ENCODE results near the gene TRIM72.
A peak's percentile ranks its signal among the peaks of the same experiment; 100 is the strongest.
"Not testable (repeated sequence)": the region's sequence is repeated elsewhere in the genome, so short reads cannot be mapped to it uniquely, and the experiment has no call there.

TRIM72 gene

DNA sequence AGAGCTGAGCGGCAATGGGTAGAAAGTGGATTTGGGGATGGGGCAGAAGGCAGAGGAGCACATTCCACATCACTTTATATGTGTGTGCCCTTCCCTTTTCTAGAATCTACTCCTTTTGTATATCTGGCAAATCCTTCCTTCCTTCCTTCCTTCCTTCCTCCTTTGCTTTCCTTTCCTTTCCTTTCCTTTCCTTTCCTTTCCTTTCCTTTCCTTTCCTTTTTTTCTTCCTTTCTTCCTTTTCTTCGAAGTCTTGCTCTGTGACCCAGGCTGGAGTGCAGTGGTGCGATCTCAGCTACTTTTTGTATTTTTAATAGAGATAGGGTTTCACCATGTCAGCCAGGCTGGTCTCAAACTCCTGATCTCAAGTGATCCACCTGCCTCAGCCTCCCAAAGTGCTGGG is 56.1 kb downstream of the TRIM72 start:
- not testable (repeated sequence) for H3K9me3 Mint-ChIP-seq, H3K27me3 Mint-ChIP-seq
- peaks cover 45% of the 10 kb centered on the region for H3K4me1 Mint-ChIP-seq

DNA sequence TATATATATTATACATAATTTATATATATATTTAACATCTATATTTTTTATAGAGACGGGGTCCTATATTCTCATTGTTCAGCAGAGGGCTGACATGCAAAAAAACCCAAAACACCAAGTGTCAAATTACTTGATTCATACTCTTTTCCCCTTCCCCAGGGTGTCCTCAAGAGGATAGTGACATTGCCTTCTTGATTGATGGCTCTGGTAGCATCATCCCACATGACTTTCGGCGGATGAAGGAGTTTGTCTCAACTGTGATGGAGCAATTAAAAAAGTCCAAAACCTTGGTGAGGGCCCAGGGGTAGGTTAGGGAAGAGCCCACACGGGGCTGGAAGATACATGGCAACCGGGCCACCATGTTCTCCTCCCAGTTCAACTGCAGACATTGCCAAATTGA is 56.9 kb downstream of the TRIM72 start:
- Mint-ChIP-seq H3K27ac (no peak overlapping the region), H3K36me3 (ENCODE audit: low read depth) (no peaks in the 10 kb centered on the region), H3K4me3 (no peak overlapping the region), H3K9me3 (no peaks in the 10 kb centered on the region), H3K4me1 (peaks cover 37% of the 10 kb centered on the region), H3K27me3 (no peaks in the 10 kb centered on the region)
- no peak for ATAC-seq
- no peak for DNase-seq

More for the DNA sequence above, 56.1 kb downstream of the TRIM72 start:
- not testable (repeated sequence) for H3K36me3 Mint-ChIP-seq (ENCODE audit: low read depth); H3K27ac Mint-ChIP-seq; DNase-seq; H3K4me3 Mint-ChIP-seq; ATAC-seq

DNA sequence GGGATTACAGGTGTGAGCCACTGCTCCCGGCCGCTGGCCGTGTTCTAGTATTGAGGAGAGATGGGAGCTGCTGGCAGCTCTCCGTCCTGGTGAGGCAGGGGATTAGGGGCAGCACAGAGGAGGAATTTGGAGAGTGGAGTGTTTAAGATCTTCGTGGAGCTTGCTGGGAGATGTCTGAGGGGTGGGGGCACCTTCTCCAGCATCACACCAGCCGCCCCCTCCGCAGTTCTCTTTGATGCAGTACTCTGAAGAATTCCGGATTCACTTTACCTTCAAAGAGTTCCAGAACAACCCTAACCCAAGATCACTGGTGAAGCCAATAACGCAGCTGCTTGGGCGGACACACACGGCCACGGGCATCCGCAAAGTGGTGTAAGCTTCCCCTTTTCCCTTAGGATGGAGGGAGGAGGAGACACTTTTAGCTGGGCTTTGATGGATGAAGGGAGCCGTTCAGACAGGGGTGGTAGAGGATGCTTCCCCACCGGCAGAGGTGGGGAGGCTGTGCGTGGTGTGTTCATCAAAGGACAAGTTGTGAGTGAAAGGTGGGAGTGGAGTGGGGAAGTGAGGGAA is 57.8 kb downstream of the TRIM72 start:
- peak overlapping the region; percentile 30 for H3K27ac Mint-ChIP-seq
- peaks cover 28% of the 10 kb centered on the region for H3K4me1 Mint-ChIP-seq
- H3K4me3 Mint-ChIP-seq = no peak overlapping the region
- ATAC-seq (no peak), DNase-seq (no peak)
- H3K27me3 Mint-ChIP-seq = no peaks in the 10 kb centered on the region
- no peaks in the 10 kb centered on the region for H3K36me3 Mint-ChIP-seq (ENCODE audit: low read depth)
- H3K9me3 Mint-ChIP-seq = no peaks in the 10 kb centered on the region

DNA sequence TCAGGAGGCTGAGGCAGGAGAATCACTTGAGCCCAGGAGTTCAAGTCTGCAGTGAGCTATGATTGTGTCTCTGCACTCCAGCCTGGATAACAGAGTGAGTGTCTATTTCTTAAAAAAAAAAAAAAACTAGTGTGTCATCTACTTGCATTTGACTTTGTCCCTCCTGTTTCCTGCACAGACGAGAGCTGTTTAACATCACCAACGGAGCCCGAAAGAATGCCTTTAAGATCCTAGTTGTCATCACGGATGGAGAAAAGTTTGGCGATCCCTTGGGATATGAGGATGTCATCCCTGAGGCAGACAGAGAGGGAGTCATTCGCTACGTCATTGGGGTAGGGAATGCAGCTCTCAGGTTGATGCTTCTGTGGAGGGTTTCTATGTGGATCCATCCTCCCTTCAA is 59.3 kb downstream of the TRIM72 start:
- ATAC-seq (no peak), DNase-seq (no peak)
- Mint-ChIP-seq H3K4me1 (peaks cover 13% of the 10 kb centered on the region), H3K9me3 (no peaks in the 10 kb centered on the region), H3K27ac (no peak overlapping the region), H3K4me3 (no peak overlapping the region), H3K36me3 (ENCODE audit: low read depth) (no peaks in the 10 kb centered on the region), H3K27me3 (no peaks in the 10 kb centered on the region)

DNA sequence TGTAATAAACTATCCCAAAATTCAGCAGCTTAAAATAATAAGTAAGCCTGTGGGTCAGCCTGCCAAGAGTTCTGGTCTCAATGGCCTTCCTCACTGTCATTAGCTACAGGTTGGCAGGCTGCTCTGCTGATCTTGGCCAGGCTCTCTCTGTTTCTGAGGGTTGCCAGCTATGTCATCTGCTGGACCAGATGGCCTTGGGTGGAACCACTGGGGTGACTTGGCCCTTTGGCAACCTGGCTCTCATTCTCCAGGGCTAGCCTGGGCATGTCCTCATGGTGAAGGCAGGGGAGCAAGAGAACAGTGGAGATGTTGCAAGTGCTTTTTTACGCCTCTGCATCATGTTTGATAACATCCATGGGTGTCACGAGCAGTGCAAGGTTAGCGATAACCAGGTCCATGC is 59.8 kb downstream of the TRIM72 start:
- H3K9me3 Mint-ChIP-seq = no peaks in the 10 kb centered on the region
- no peaks in the 10 kb centered on the region for H3K36me3 Mint-ChIP-seq (ENCODE audit: low read depth)
- ATAC-seq = no peak
- DNase-seq = no peak
- H3K4me3 Mint-ChIP-seq = no peak overlapping the region
- no peaks in the 10 kb centered on the region for H3K27me3 Mint-ChIP-seq
- H3K4me1 Mint-ChIP-seq = peaks cover 11% of the 10 kb centered on the region
- H3K27ac Mint-ChIP-seq = no peak overlapping the region

DNA sequence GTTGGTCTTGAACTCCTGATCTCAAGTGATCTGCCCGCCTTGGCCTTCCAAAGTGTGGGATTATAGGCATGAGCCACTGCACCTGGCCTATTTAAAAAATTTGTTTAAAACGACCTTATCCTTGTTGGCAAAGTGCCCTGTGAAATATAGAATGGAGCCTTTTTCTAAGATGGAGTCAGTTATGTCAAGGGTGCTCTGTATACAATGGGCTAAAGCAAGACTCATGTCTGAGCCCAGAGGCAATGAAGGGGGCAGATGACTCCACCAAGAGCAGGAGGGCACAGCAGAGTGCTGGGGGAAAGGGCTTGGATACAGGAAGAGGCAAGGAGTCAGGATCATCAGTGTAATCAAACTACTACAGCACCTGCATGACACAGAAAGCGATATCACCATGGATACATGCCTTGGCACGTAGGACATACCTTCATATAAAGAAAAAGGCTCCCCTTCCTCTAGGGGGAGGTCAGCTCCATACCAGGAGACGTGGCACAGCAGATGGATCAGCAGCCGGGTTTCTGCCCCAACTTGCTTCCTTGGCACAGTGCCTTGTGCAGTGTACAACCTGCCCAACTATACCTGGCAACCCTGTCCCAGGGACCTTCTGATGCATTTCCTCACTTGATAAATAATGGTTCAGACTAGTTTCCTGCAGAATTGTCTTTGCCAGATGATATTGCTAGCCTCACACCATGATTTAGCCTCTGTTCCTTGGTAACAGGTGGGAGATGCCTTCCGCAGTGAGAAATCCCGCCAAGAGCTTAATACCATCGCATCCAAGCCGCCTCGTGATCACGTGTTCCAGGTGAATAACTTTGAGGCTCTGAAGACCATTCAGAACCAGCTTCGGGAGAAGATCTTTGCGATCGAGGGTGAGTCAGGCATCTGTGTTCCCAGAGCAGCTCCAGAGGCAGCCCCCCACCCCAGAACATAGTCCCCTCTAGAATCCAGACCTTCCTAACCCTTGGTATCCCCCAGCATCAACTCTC is 61.2 kb downstream of the TRIM72 start:
- DNase-seq (no peak), ATAC-seq (no peak)
- H3K27ac Mint-ChIP-seq = no peak overlapping the region
- H3K36me3 Mint-ChIP-seq (ENCODE audit: low read depth) = no peaks in the 10 kb centered on the region
- H3K4me3 Mint-ChIP-seq = no peak overlapping the region
- H3K4me1 Mint-ChIP-seq = no peaks in the 10 kb centered on the region
- H3K9me3 Mint-ChIP-seq = no peaks in the 10 kb centered on the region
- no peaks in the 10 kb centered on the region for H3K27me3 Mint-ChIP-seq

DNA sequence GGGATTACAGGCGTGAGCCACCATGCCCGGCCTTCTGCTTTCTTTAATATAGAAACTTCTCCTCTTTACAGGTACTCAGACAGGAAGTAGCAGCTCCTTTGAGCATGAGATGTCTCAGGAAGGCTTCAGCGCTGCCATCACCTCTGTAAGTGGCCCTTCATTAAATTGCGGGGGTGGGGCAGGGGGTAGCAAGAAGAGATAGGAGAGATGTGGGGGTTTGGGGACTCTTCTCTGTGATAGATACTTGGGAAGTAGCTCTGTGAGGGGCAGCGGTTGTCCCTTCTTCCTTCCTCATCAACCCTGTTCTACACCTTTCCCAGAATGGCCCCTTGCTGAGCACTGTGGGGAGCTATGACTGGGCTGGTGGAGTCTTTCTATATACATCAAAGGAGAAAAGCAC is 62.7 kb downstream of the TRIM72 start:
- no peak for ATAC-seq
- Mint-ChIP-seq H3K36me3 (ENCODE audit: low read depth) (peaks cover 1% of the 10 kb centered on the region), H3K27me3 (no peaks in the 10 kb centered on the region), H3K27ac (no peak overlapping the region), H3K4me3 (no peak overlapping the region), H3K9me3 (no peaks in the 10 kb centered on the region), H3K4me1 (no peaks in the 10 kb centered on the region)
- DNase-seq = no peak

DNA sequence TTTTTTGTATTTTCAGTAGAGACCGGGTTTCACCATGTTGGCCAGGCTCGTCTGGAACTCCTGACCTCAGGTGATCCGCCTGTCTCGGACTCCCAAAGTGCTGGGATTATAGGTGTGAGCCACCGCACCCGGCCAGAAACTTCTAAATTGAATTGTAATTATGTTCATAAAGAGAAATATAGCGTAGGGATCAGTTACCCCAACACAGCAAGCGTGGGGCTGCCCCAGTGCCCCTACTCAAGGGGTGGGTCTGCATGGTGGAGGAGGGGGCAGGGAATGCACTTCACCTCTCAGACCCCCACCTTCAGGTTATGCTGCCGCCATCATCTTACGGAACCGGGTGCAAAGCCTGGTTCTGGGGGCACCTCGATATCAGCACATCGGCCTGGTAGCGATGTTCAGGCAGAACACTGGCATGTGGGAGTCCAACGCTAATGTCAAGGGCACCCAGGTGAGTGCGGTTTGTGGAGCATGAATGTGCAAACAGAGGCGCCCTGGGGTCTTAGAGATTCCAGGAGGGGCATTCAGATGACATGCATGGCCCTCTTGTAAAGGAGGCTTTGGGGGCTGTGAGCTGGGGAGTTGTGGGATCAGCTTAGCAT is 63.8 kb downstream of the TRIM72 start:
- no peak overlapping the region for H3K27ac Mint-ChIP-seq
- no peaks in the 10 kb centered on the region for H3K4me1 Mint-ChIP-seq
- no peaks in the 10 kb centered on the region for H3K27me3 Mint-ChIP-seq
- H3K36me3 Mint-ChIP-seq (ENCODE audit: low read depth) = peaks cover 1% of the 10 kb centered on the region
- no peaks in the 10 kb centered on the region for H3K9me3 Mint-ChIP-seq
- ATAC-seq (no peak), DNase-seq (no peak)
- no peak overlapping the region for H3K4me3 Mint-ChIP-seq

DNA sequence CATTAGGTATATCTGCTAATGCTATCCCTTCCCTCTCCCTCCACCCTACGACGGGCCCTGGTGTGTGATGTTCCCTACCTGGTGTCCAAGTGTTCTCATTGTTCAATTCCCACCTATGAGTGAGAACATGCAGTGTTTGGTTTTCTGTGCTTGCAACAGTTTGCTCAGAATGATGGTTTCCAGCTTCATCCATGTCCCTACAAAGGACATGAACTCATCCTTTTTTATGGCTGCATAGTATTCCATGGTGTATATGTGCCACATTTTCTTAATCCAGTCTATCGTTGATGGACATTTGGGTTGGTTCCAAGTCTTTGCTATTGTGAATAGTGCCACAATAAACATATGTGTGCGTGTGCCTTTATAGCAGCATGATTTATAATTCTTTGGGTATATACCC is 64.9 kb downstream of the TRIM72 start:
- H3K27ac Mint-ChIP-seq; ATAC-seq; H3K27me3 Mint-ChIP-seq; H3K9me3 Mint-ChIP-seq; H3K36me3 Mint-ChIP-seq (ENCODE audit: low read depth); DNase-seq; H3K4me1 Mint-ChIP-seq; H3K4me3 Mint-ChIP-seq: not testable (repeated sequence)

Measured in activated naive CD8-positive, alpha-beta T cell treated with anti-CD3 and anti-CD28 coated beads, Interleukin-2, amount 50 U/mL, for 24 hours (primary cell).